Cardiac ventricle fibroblast (primary cell): ENCODE data around the gene ULBP3. TPM values are rescaled to one million over a fixed set of nuclear protein-coding genes. Genes with fewer than 3 reads are reported as not detected.

Source experiments
- total RNA-seq: library from RNA; depleted of rRNA; stranded (reverse); fragments of >200 nt; gene quantifications from 2 replicates; pipeline ENCODE4 v1.2.3, GENCODE V29; 2015

The ULBP3 gene
- 3.0 and 3.2 TPM in 2 replicates for total RNA-seq

DNA sequence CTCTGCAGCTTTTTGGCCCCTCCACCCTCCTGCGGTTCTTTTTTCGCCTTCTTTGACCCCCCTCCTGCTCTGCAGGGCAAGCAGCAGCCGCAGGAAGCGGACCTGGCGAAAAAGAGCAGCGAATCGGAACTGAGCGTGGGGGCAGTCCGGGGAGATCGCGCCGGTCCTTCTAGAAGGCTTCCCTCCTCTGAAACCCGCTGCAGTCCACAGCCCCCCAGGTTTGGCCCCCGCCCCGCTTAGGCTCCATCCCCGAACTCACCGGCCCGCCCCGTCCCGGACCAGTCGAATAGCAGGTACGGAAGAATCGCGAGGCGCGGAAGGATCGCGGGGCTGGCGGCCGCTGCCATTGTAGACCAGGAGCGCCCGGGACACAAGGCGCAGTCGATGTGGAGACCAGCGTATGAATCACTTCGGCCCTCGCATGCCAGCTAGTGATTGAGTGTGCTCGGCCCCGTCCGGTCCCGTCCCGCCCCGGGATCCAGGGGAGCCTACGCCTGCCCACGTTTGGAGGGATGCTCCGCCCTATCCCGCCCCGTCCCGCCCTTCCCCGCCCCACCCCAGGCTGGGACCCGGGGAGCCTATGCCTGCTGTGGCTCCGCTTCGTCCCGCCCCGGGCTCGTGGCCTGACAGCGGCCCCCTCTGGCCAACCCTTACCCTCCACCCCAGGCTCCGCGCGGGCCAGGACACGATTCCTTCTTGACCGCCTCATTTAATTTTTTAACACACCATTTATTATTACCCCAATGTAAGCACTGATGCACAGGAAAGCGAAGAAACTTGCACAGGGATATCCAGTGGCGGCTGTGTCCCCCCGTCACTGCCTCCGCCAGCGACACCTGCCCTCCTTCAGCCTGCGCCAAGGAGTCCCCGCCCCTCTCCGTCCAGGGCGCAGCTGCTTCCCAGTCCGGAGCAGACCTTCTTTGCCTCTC, at the start of gene ULBP3:
TSS of gene ULBP3 (minus strand) at position 402 of the 929 bp plus-strand sequence. CDS start at position 347, 55 bp downstream.

DNA sequence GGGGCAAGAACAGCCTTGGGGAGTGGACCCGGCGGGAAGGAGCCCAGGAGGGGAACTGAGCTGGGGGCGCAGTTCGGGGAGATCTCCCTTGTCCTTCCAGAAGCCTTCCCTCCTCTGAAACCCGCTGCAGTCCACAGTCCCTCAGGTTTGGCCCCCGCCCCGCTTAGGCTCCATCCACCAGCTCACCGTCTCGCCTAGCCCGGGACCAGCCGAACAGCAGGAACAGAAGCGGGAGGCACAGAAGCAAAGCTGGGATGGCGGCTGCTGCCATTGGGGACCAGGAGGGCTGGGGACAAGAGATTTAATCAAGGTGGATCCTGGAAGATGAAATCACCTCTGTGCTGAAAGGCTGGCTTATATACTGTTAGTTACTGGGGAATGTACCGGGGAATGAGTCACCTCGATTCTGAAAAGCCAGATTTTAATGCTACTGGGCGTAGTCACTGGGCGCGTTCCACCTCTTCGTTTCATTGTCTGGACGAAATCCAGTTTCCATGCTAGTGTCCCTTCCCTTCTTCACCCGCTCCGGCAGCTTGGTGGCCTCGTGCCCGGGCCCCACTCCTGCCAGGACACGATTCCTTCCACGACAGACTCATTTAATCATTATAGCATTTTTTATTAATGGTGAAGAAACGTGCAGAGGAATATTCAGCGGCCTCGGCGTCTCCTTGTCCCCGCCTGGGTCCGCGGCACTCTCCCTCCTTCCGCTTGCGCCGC, 43.6 kb downstream of the ULBP3 start, which contains the start of gene RAET1L:
TSS of gene RAET1L (minus strand) at position 332 of the 717 bp plus-strand sequence. CDS start at position 271, 61 bp downstream.

Other genes starting within 250 kb of the ULBP3 start
- 26.2 and 44.3 TPM in 2 replicates for gene LRP11, start 204.8 kb downstream of the ULBP3 start, total RNA-seq
- gene RAET1E, start 171.0 kb downstream of the ULBP3 start, total RNA-seq = 0.06 TPM in 1 of 2 replicates, not detected in the other
- 1.9 and 2.8 TPM in 2 replicates for gene RAET1G, start 146.0 kb downstream of the ULBP3 start, total RNA-seq
- 0.62 and 1.8 TPM in 2 replicates for gene ULBP2, start 127.1 kb downstream of the ULBP3 start, total RNA-seq
- 0.06 and 0.10 TPM in 2 replicates for gene ULBP1, start 105.2 kb downstream of the ULBP3 start, total RNA-seq
- not detected in 2 replicates for gene RAET1L, start 43.6 kb downstream of the ULBP3 start, total RNA-seq
- gene PPP1R14C, start 73.9 kb upstream of the ULBP3 start, total RNA-seq = 1.2 TPM in 1 of 2 replicates, not detected in the other